Endometrial microvascular endothelial cells (primary cell): ENCODE results near the gene CACNG4. TPM values are rescaled to one million over a fixed set of nuclear protein-coding genes. Genes with fewer than 3 reads are reported as not detected.

Experiments used
- in situ Hi-C: cut with HindIII; loops from 2 replicates; pipeline ENCODE4 v1.10.0; 2017; ENCODE audit warnings: low sequenced_read_pairs, low pct_unique_long_range_greater_than_20kb; ENCODE audit errors: inconsistent ontology term
- total RNA-seq: library from RNA; depleted of rRNA; stranded (reverse); fragments of >200 nt; gene quantifications from one replicate; pipeline ENCODE4 v1.2.3, GENCODE V29; 2015; ENCODE audit errors: inconsistent ontology term

CACNG4 gene
- total RNA-seq, 1 donor from 2014 or later = not detected

- in situ Hi-C loops = no loop called here
Observed at GRCh38 chr17:66995944-66996343, 31.4 kb downstream of the CACNG4 start.

- in situ Hi-C loops = no loop called here
Observed at GRCh38 chr17:66996926-66997325, 32.4 kb downstream of the CACNG4 start.

GRCh38 chr17:67003231-67003630, 38.7 kb downstream of the CACNG4 start:
- in situ Hi-C loops = no loop called here

GRCh38 chr17:67004181-67004580, 39.7 kb downstream of the CACNG4 start:
- in situ Hi-C loops = no loop called here

- in situ Hi-C loops = no loop called here
Observed at GRCh38 chr17:67007266-67007665, 42.8 kb downstream of the CACNG4 start.

GRCh38 chr17:67008101-67008500, 43.6 kb downstream of the CACNG4 start:
- in situ Hi-C loops = no loop called here

GRCh38 chr17:67011527-67012175, 47.1 kb downstream of the CACNG4 start:
- in situ Hi-C loops = no loop called here

- in situ Hi-C loops = no loop called here
Observed at GRCh38 chr17:67013891-67014290, 49.4 kb downstream of the CACNG4 start.

- in situ Hi-C loops = no loop called here
Observed at GRCh38 chr17:67015001-67015400, 50.5 kb downstream of the CACNG4 start.

GRCh38 chr17:67016039-67016762, 51.7 kb downstream of the CACNG4 start:
- in situ Hi-C loops = no loop called here

GRCh38 chr17:67017910-67018309, 53.4 kb downstream of the CACNG4 start:
- in situ Hi-C loops = no loop called here

- in situ Hi-C loops = no loop called here
Observed at GRCh38 chr17:67018471-67019434, 54.2 kb downstream of the CACNG4 start.

GRCh38 chr17:67019809-67020208, 55.3 kb downstream of the CACNG4 start:
- in situ Hi-C loops = no loop called here

GRCh38 chr17:67020293-67020766, 55.8 kb downstream of the CACNG4 start:
- in situ Hi-C loops = no loop called here

GRCh38 chr17:67021196-67021595, 56.7 kb downstream of the CACNG4 start:
- in situ Hi-C loops = no loop called here

GRCh38 chr17:67021743-67022450, 57.4 kb downstream of the CACNG4 start:
- in situ Hi-C loops = no loop called here

GRCh38 chr17:67022451-67022810, 57.9 kb downstream of the CACNG4 start:
- in situ Hi-C loops = no loop called here

- in situ Hi-C loops = no loop called here
Observed at GRCh38 chr17:67024736-67025135, 60.2 kb downstream of the CACNG4 start.
